ENCODE results near the gene RGS5.

DNA sequence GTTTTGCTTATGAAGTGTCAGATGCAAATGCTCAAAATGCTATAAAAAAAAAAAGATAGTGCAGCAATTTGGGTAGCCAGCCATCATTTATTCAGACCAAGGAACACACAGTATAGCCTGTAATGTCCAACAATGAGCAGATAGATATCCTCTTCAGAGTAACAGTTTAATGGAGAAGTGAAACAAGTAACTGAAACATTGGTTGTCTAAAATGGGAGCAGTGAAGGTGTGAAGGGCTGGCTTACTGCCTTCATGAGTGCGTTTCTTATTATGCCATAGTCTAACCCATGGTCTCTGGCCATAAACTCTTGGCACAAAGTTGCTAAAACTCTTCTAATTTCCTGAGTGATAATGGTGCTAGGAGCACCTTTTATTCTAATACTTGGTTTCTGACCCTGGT lies 11.4 kb downstream of the RGS5 start:
- TF ChIP-seq, protein P1, sequence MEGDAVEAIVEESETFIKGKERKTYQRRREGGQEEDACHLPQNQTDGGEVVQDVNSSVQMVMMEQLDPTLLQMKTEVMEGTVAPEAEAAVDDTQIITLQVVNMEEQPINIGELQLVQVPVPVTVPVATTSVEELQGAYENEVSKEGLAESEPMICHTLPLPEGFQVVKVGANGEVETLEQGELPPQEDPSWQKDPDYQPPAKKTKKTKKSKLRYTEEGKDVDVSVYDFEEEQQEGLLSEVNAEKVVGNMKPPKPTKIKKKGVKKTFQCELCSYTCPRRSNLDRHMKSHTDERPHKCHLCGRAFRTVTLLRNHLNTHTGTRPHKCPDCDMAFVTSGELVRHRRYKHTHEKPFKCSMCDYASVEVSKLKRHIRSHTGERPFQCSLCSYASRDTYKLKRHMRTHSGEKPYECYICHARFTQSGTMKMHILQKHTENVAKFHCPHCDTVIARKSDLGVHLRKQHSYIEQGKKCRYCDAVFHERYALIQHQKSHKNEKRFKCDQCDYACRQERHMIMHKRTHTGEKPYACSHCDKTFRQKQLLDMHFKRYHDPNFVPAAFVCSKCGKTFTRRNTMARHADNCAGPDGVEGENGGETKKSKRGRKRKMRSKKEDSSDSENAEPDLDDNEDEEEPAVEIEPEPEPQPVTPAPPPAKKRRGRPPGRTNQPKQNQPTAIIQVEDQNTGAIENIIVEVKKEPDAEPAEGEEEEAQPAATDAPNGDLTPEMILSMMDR (IDR thresholded peaks at IDR 0.05 in 2 of 3, conservative IDR thresholded peaks at IDR 0.05 in 1 of 3; ENCODE audit: borderline replicate concordance in 1 of 3, insufficient read depth in 1 of 3, low read depth in 2 of 3, low read length in 2 of 3), result no peak
- no peak for TF ChIP-seq EZH2 (IDR thresholded peaks at IDR 0.05)
- TF ChIP-seq, protein P2, sequence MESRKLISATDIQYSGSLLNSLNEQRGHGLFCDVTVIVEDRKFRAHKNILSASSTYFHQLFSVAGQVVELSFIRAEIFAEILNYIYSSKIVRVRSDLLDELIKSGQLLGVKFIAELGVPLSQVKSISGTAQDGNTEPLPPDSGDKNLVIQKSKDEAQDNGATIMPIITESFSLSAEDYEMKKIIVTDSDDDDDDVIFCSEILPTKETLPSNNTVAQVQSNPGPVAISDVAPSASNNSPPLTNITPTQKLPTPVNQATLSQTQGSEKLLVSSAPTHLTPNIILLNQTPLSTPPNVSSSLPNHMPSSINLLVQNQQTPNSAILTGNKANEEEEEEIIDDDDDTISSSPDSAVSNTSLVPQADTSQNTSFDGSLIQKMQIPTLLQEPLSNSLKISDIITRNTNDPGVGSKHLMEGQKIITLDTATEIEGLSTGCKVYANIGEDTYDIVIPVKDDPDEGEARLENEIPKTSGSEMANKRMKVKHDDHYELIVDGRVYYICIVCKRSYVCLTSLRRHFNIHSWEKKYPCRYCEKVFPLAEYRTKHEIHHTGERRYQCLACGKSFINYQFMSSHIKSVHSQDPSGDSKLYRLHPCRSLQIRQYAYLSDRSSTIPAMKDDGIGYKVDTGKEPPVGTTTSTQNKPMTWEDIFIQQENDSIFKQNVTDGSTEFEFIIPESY (IDR thresholded peaks at IDR 0.05; ENCODE audit: extremely low read depth, insufficient replicate concordance, low read length), result no peak
- no peak for TF ChIP-seq ZNF274 (IDR thresholded peaks at IDR 0.05; ENCODE audit: low read depth, low read length)
- TF ChIP-seq, protein P3, sequence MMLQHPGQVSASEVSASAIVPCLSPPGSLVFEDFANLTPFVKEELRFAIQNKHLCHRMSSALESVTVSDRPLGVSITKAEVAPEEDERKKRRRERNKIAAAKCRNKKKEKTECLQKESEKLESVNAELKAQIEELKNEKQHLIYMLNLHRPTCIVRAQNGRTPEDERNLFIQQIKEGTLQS (IDR thresholded peaks at IDR 0.05), result no peak
- TF ChIP-seq POLR2AphosphoS5 (IDR thresholded peaks at IDR 0.05; ENCODE audit: low read depth, low read length), result no peak

Data from HCT116 (cell line).